HAP-1 (cell line): ENCODE measurements around the gene RABGAP1L.
A peak's percentile ranks its signal among the peaks of the same experiment; 100 is the strongest.

Experiments used
- DNase-seq, 2 experiments: peaks; one replicate each; pipeline ENCODE4 v3.0.0-alpha.2; 2016 to 2020; ENCODE audit warnings: low spot score in 2 of 2
- H3K27me3 ChIP-seq: fragments of 250-450 bp; sonication (Bioruptor Pico); 2 replicates; pipeline ENCODE4 v1.5.1; 2020; ENCODE audit warnings: low read depth, mild to moderate bottlenecking, moderate library complexity
- H3K36me3 ChIP-seq: fragments of 250-450 bp; sonication (Bioruptor Pico); replicated peaks from 2 replicates; pipeline ENCODE4 v1.5.1; 2020; ENCODE audit warnings: mild to moderate bottlenecking
- H3K4me1 ChIP-seq: fragments of 250-450 bp; sonication (Bioruptor Pico); 2 replicates; pipeline ENCODE4 v1.5.1; 2020; ENCODE audit warnings: mild to moderate bottlenecking
- H3K4me3 ChIP-seq: fragments of 250-450 bp; sonication (Bioruptor Pico); 2 replicates; pipeline ENCODE4 v1.5.1; 2020; ENCODE audit warnings: mild to moderate bottlenecking, moderate library complexity
- H3K9me3 ChIP-seq: fragments of 250-450 bp; sonication (Bioruptor Pico); 2 replicates; pipeline ENCODE4 v1.5.1; 2020; ENCODE audit warnings: mild to moderate bottlenecking, moderate library complexity
- in situ Hi-C: fragments of 300-500 bp; cut with MboI; formaldehyde crosslinking; loops from 3 replicates; pipeline ENCODE4 v1.14.3; 2020; ENCODE audit warnings: low sequenced_read_pairs, inconsistent platforms, mixed read lengths

The RABGAP1L gene

GRCh38 chr1:174194461-174194860 lies 35.1 kb downstream of the RABGAP1L start:
- no peak for DNase-seq
- H3K9me3 ChIP-seq, result no peaks in the 10 kb centered on the region
- H3K4me1 ChIP-seq, result no peaks in the 10 kb centered on the region
- H3K27me3 ChIP-seq, result no peaks in the 10 kb centered on the region
- H3K4me3 ChIP-seq, result no peak overlapping the region
- H3K36me3 ChIP-seq, result no peaks in the 10 kb centered on the region
- in situ Hi-C loops, result no loop called here

DNA sequence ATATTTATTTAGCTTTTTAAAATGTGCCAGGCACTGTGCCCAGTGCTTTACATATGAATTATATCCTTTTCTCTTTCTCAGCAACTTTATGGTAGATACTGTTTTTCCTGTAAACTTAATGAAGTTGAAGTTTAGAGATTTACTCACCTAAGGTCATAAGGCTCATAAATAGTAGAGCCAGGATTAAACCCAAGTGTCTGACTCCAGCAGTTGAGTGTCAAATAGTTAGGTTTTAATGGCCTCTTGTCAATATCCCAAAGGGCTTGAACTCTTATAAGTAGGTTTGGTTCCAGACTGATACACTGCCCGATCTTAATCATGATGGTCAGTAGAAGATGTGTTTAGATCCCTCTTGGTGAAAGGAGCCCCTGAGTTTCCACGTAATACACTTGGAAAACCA lies 37.8 kb downstream of the RABGAP1L start:
- Histone ChIP-seq H3K36me3 (no peaks in the 10 kb centered on the region), H3K27me3 (no peaks in the 10 kb centered on the region), H3K4me1 (no peaks in the 10 kb centered on the region), H3K9me3 (no peaks in the 10 kb centered on the region), H3K4me3 (no peak overlapping the region)
- in situ Hi-C loops, result no loop called here
- DNase-seq, result no peak

- in situ Hi-C loops, result no loop called here
- no peaks in the 10 kb centered on the region for H3K36me3 ChIP-seq
Measured at GRCh38 chr1:174197547-174197946, 38.2 kb downstream of the RABGAP1L start.

GRCh38 chr1:174198202-174198601 lies 38.9 kb downstream of the RABGAP1L start:
- in situ Hi-C loops, result no loop called here
- H3K4me1 ChIP-seq, result no peaks in the 10 kb centered on the region
- H3K4me3 ChIP-seq, result no peak overlapping the region
- no peaks in the 10 kb centered on the region for H3K36me3 ChIP-seq
- no peaks in the 10 kb centered on the region for H3K27me3 ChIP-seq
- peaks cover 3% of the 10 kb centered on the region; the same call in 1 of the 2 replicates for H3K9me3 ChIP-seq
- no peak for DNase-seq

More at GRCh38 chr1:174197547-174197946, 38.2 kb downstream of the RABGAP1L start:
- DNase-seq, result no peak
- Histone ChIP-seq H3K4me3 (no peak overlapping the region), H3K27me3 (no peaks in the 10 kb centered on the region), H3K4me1 (no peaks in the 10 kb centered on the region), H3K9me3 (no peaks in the 10 kb centered on the region)

- in situ Hi-C loops, result no loop called here
- no peaks in the 10 kb centered on the region for H3K36me3 ChIP-seq
- no peak for DNase-seq
- no peak overlapping the region for H3K4me3 ChIP-seq
- H3K9me3 ChIP-seq, result peaks cover 3% of the 10 kb centered on the region; the same call in 1 of the 2 replicates
- no peaks in the 10 kb centered on the region for H3K4me1 ChIP-seq
- H3K27me3 ChIP-seq, result no peaks in the 10 kb centered on the region
Measured at GRCh38 chr1:174200746-174201145, 41.4 kb downstream of the RABGAP1L start.

DNA sequence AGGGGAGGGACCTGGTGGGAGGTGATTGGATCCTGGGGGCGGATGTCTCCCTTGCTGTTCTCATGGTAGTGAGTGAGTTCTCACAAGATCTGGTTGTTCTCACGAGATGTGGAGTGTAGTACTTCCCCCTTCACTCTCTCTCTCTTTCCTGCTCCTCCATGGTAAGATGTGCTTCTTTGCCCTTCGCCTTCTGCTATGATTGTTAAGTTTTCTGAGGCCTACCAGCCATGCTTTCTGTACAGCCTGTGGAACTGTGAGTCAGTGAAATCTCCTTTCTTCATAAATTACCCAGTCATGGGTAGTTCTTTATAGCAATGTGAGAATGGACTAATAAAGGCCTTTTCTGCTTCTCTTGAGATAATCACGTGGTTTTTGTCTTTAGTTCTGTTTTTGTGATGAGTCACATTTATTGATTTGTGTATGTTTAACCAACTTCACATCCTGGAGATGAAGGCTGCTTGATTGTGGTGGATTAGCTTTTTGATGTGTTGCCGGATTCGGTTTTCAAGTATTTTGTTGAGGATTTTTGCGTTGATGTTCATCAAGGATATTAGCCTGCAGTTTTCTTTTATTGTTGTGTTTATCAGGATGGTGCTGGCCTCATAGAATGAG lies 45.5 kb downstream of the RABGAP1L start:
- in situ Hi-C loops, result no loop called here
- DNase-seq, result no peak
- Histone ChIP-seq H3K27me3 (no peaks in the 10 kb centered on the region), H3K4me3 (no peak overlapping the region), H3K36me3 (no peaks in the 10 kb centered on the region), H3K4me1 (0 out of 2 replicates have a peak, but pooled peaks cover 3% of the 10 kb centered on the region), H3K9me3 (peaks cover 3% of the 10 kb centered on the region)

GRCh38 chr1:174206148-174206836 lies 47.0 kb downstream of the RABGAP1L start:
- Histone ChIP-seq H3K27me3 (no peaks in the 10 kb centered on the region), H3K36me3 (no peaks in the 10 kb centered on the region), H3K9me3 (peaks cover 3% of the 10 kb centered on the region), H3K4me3 (no peak overlapping the region), H3K4me1 (0 out of 2 replicates have a peak, but pooled peaks cover 3% of the 10 kb centered on the region)
- DNase-seq, result peak in 1 of 2 experiments; percentile 15
- in situ Hi-C loops, result no loop called here

GRCh38 chr1:174209347-174210187 lies 50.2 kb downstream of the RABGAP1L start:
- in situ Hi-C loops, result no loop called here
- Histone ChIP-seq H3K9me3 (no peaks in the 10 kb centered on the region; the same call in 1 of the 2 replicates), H3K4me1 (0 out of 2 replicates have a peak, but pooled peaks cover 3% of the 10 kb centered on the region), H3K27me3 (no peaks in the 10 kb centered on the region), H3K36me3 (no peaks in the 10 kb centered on the region), H3K4me3 (no peak overlapping the region)
- DNase-seq, result no peak

DNA sequence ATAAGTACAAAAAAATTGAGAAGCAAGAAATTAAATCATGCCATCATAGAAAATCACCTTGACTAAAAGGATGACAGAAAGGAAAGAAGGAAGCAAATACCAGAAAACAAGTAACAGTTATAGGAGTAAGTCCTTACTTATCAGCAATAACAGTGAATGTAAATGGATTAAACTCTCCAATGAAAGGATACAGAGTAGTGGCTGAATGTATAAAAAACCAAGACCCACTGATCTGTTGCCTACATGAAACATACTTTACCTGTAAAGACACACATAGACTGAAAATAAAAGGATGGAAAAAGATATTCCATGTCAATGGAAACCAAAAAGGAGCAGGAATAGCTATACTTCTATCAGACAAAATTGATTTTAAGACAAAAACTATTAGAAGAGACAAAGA lies 52.2 kb downstream of the RABGAP1L start:
- no peaks in the 10 kb centered on the region for H3K27me3 ChIP-seq
- H3K36me3 ChIP-seq, result no peaks in the 10 kb centered on the region
- H3K4me3 ChIP-seq, result no peak overlapping the region
- DNase-seq, result no peak
- in situ Hi-C loops, result no loop called here
- no peaks in the 10 kb centered on the region; the same call in 1 of the 2 replicates for H3K9me3 ChIP-seq
- H3K4me1 ChIP-seq, result no peaks in the 10 kb centered on the region

DNA sequence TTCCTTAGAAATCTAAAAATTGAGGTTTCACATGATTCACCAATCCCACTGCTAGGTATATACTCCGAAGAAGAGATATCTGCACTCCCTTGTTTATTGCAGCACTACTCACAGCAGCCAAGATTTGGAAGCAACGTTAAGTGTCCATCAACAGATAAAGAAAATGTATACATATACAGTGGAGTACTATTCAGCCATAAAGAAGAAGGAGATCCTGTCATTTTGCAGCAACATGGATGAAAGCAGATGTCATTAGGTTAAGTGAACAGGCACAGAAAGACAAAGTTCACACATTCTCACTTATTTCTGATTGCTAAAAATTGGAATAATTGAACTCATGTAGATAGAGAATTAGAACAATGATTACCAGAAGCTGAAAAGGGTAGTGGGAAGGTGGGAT lies 56.4 kb downstream of the RABGAP1L start:
- Histone ChIP-seq H3K9me3 (no peaks in the 10 kb centered on the region), H3K27me3 (no peaks in the 10 kb centered on the region), H3K4me3 (no peak overlapping the region), H3K36me3 (no peaks in the 10 kb centered on the region), H3K4me1 (no peaks in the 10 kb centered on the region)
- in situ Hi-C loops, result no loop called here
- no peak for DNase-seq

- no peak overlapping the region for H3K4me3 ChIP-seq
- in situ Hi-C loops, result no loop called here
- H3K9me3 ChIP-seq, result no peaks in the 10 kb centered on the region
- no peaks in the 10 kb centered on the region; the same call in 1 of the 2 replicates for H3K36me3 ChIP-seq
- H3K27me3 ChIP-seq, result no peaks in the 10 kb centered on the region
- DNase-seq, result no peak
- no peaks in the 10 kb centered on the region for H3K4me1 ChIP-seq
Measured at GRCh38 chr1:174217248-174217647, 57.9 kb downstream of the RABGAP1L start.

DNA sequence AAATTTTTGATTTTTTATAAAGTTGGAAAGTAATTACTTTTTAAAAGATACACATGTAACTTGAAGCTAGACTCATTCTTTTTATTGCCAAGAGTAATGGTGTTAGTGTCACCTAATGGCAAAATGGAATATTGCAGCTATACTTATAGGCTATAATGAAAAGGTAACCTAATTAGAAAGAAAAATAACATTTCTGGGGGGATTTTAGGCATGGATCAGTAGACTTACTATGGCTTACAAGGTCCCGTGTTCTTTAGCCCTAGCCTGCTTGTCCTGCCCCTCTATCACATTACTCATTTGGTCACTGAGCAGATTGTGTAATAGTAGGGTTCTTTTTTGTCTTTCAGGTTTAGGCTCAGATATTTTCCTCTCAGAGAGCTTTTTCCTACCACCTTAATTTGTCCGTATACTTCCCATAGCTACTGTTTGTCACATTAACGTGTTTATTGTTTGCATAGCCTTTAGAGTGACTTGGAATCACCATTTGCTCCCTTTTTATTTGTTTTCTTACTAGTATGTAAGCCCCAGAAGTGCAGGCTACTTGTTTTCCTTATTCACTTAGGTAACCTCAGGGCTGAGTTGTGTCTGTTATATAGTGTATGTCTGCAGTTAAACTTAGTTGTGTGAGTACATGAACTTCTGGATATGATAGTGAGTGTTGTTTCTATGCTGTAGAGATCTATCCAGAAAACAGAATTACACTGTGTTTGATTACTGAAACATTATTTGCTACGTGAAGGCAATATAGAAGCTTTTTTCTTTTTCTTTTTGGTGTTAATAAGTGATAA lies 58.7 kb downstream of the RABGAP1L start:
- H3K9me3 ChIP-seq, result no peaks in the 10 kb centered on the region
- peak in 1 of 2 experiments; percentile 45 for DNase-seq
- H3K36me3 ChIP-seq, result no peaks in the 10 kb centered on the region; the same call in 1 of the 2 replicates
- H3K4me1 ChIP-seq, result no peaks in the 10 kb centered on the region
- no peaks in the 10 kb centered on the region for H3K27me3 ChIP-seq
- no peak overlapping the region for H3K4me3 ChIP-seq
- in situ Hi-C loops, result no loop called here

DNA sequence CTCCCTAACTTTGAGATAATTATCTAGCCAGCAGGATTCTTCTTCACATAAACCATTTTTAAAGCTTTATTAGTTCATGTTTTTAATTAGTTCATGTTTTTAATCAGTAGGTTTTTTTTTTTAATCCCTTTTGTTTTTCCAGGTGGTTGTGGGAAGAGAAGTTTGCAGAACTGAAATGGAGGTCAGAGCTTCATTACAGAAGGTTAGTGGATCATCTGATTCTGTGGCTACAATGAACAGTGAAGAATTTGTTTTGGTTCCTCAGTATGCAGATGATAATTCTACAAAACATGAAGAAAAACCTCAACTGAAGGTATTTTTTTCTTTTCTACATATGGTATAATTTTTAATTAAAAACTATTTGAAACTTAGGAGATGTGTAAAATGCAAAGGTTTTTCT lies 59.7 kb downstream of the RABGAP1L start:
- no peak for DNase-seq
- in situ Hi-C loops, result no loop called here
- no peaks in the 10 kb centered on the region for H3K27me3 ChIP-seq
- H3K4me1 ChIP-seq, result no peaks in the 10 kb centered on the region
- no peaks in the 10 kb centered on the region for H3K9me3 ChIP-seq
- H3K36me3 ChIP-seq, result no peaks in the 10 kb centered on the region; the same call in 1 of the 2 replicates
- H3K4me3 ChIP-seq, result no peak overlapping the region
